Activated CD4-positive, alpha-beta T cell treated with anti-CD3 and anti-CD28 coated beads for 36 hours (primary cell): ENCODE measurements around the gene ARMCX1. TPM values are rescaled to one million over a fixed set of nuclear protein-coding genes. Genes with fewer than 3 reads are reported as not detected.
"Not testable (repeated sequence)": the region's sequence is repeated elsewhere in the genome, so short reads cannot be mapped to it uniquely, and the experiment has no call there.

Experiments
- ATAC-seq: fragments of 200-7000 bp; cut with Tn5 transposase; one replicate; pipeline ENCODE4 v1.10.0; 2021; ENCODE audit warnings: mild to moderate bottlenecking, moderate library complexity
- CTCF ChIA-PET: fragments of 350-600 bp; sonication (Branson Sonifier 250); formaldehyde crosslinking; loops from one replicate; lab custom pipeline; 2021; ENCODE audit warnings: antibody characterized with exemption; lab: Charles Lee
- POLR2A ChIA-PET: fragments of 350-600 bp; sonication (Branson Sonifier 250); formaldehyde crosslinking; loops from one replicate; lab custom pipeline; 2021; ENCODE audit warnings: antibody characterized with exemption, inconsistent platforms; lab: Charles Lee
- DNase-seq: peaks from one replicate; pipeline ENCODE4 v3.0.0-alpha.2; 2020
- H3K27ac Mint-ChIP-seq: one replicate; pipeline ENCODE4 v1.8.0; 2021; ENCODE audit warnings: mixed read lengths
- H3K27me3 Mint-ChIP-seq: one replicate; pipeline ENCODE4 v1.8.0; 2021; ENCODE audit warnings: mixed read lengths
- H3K36me3 Mint-ChIP-seq: one replicate; pipeline ENCODE4 v1.8.0; 2021; ENCODE audit warnings: low read depth, mixed read lengths
- H3K4me1 Mint-ChIP-seq: one replicate; pipeline ENCODE4 v1.8.0; 2021; ENCODE audit warnings: mixed read lengths
- H3K4me3 Mint-ChIP-seq: one replicate; pipeline ENCODE4 v1.8.0; 2021; ENCODE audit warnings: mild to moderate bottlenecking, moderate library complexity, mixed read lengths
- H3K9me3 Mint-ChIP-seq: one replicate; pipeline ENCODE4 v1.8.0; 2021; ENCODE audit warnings: low read depth, mixed read lengths
- intact Hi-C, 2 experiments: fragments of 100-400 bp; cut with DNase I in 1 of 2; cut with micrococcal nuclease in 1 of 2; formaldehyde crosslinking; loops; one replicate each; pipeline versions ENCODE4 v1.14.2 to v1.15.1; 2022 to 2024; cut with DNase I, micrococcal nuclease
- total RNA-seq, 2 experiments: library from RNA; stranded (reverse); gene quantifications; one replicate each; pipeline ENCODE4 v1.2.3, GENCODE V29; 2021

The ARMCX1 gene
- 1 to 10 TPM; 1.9 to 2.6 TPM for total RNA-seq

DNA sequence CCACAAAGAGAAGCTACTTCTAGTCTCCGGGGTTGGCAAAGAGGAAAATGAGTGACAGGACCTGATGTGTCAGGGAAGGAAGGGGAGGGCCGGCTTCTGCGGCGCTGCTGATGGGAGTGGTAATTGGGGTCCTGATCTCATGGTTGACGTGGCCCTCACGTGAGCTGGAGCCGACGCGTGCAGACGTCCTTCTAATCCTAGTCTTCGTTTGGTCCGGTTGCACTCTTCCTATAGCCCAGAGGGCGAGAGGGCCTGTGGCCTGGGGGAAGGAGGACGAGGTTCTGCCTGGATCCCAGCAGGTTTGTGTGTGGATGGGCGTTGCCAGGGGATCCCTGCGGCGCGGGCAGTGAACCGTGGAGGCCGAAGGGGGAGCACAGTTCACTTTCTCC lies at the start of gene ARMCX1:
Gene ARMCX1, plus strand, starts transcription at position 186 of the 389 bp plus-strand sequence. CDS start 2,384 bp downstream, outside the sequence.
- Mint-ChIP-seq H3K36me3 (no peaks in the 10 kb centered on the region), H3K4me3 (peak within 1 kb of the TSS; percentile 70), H3K4me1 (peaks cover 8% of the 10 kb centered on the region), H3K9me3 (no peaks in the 10 kb centered on the region), H3K27me3 (peaks cover 9% of the 10 kb centered on the region), H3K27ac (no peak within 1 kb of the TSS)
- ChIA-PET CTCF (no interaction called here), POLR2A (no interaction called here)
- intact Hi-C loops: loop anchor here in 1 of 2 experiments (10.0 kb wide), 1 partner anchor 136 kb away; no protein-coding TSS in a partner anchor
- peak; percentile 81 for ATAC-seq
- peak; percentile 56 for DNase-seq

DNA sequence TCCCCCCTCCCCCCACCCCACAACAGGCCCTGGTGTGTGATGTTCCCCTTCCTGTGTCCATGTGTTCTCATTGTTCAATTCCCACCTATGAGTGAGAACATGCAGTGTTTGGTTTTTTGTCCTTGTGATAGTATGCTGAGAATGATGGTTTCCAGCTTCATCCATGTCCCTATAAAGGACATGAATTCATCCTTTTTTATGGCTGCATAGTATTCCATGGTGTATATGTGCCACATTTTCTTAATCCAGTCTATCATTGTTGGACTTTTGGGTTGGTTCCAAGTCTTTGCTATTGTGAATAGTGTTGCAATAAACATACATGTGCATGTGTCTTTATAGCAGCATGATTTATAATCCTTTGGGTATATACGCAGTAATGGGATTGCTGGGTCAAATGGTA lies 47.4 kb upstream of the ARMCX1 start:
- DNase-seq, H3K4me3 Mint-ChIP-seq, H3K4me1 Mint-ChIP-seq, ATAC-seq, H3K27ac Mint-ChIP-seq, H3K36me3 Mint-ChIP-seq, H3K27me3 Mint-ChIP-seq, POLR2A ChIA-PET, intact Hi-C loops, CTCF ChIA-PET, H3K9me3 Mint-ChIP-seq: not testable (repeated sequence)

DNA sequence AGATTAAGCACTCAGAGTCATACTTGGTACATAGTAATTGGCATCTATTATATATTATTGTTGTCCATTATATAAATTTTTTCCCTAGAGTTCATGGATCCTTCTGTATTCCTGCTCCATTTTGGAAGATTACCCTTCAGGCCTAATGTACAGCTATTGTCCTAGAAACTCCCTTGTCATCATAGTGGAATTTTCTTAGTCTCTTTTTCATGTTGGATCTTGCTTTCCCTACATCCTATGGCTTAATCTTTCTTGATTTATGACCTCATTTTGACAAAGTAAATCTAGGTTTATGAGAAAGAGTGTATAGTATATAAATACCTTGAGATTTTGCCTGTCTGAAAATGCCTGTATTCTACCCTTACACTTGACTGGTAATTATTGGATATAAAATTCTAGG lies 43.0 kb upstream of the ARMCX1 start:
- ATAC-seq: no peak
- Mint-ChIP-seq H3K4me3 (no peak overlapping the region), H3K27ac (no peak overlapping the region), H3K36me3 (peaks cover 1% of the 10 kb centered on the region), H3K4me1 (no peaks in the 10 kb centered on the region), H3K27me3 (no peaks in the 10 kb centered on the region), H3K9me3 (no peaks in the 10 kb centered on the region)
- ChIA-PET POLR2A (no interaction called here), CTCF (no interaction called here)
- intact Hi-C loops: no loop called here
- DNase-seq: no peak

DNA sequence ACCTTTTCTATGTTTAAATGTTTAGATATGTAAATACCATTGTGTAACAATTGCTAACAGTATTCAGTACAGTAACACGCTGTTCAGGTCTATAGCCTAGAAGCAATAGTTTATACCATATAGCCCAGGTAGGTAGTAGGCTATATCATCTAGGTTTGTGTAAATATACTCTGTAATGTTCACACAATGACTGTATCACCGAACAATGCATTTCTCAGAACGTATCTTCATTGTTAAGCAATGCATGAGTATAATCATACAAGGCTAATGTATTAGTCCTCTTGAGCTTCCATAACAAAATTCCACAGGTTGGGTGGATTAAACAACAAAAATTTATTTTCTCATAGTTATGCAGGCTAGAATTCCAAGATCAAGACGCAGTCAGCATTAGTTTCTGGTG lies 42.4 kb upstream of the ARMCX1 start:
- ChIA-PET POLR2A (no interaction called here), CTCF (no interaction called here)
- H3K36me3 Mint-ChIP-seq: peaks cover 1% of the 10 kb centered on the region
- H3K4me1 Mint-ChIP-seq: no peaks in the 10 kb centered on the region
- no peak for DNase-seq
- no peaks in the 10 kb centered on the region for H3K27me3 Mint-ChIP-seq
- ATAC-seq: no peak
- no peak overlapping the region for H3K4me3 Mint-ChIP-seq
- H3K9me3 Mint-ChIP-seq: no peaks in the 10 kb centered on the region
- intact Hi-C loops: no loop called here
- no peak overlapping the region for H3K27ac Mint-ChIP-seq

DNA sequence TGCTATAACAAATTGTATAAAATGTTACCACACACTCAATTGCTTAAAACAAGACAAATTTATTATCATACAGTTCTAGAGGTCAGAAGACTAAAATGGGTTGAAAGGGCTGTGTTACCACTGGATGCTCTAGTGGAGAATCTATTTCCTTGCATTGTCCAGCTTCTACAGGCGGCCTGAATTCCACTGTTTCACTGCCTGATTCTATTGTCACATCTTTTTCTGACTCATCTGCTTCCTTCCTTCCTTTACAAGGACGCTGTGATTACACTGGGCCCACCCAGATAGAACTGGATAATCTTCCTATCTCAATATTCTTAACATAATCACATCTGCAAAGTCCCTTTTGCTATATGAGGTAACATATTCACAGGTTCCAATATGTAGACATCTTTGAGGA lies 19.4 kb upstream of the ARMCX1 start:
- no peak overlapping the region for H3K4me3 Mint-ChIP-seq
- DNase-seq (no peak), ATAC-seq (no peak)
- H3K27ac Mint-ChIP-seq: no peak overlapping the region
- peaks cover 3% of the 10 kb centered on the region for H3K9me3 Mint-ChIP-seq
- ChIA-PET POLR2A (no interaction called here), CTCF (no interaction called here)
- no peaks in the 10 kb centered on the region for H3K4me1 Mint-ChIP-seq
- intact Hi-C loops: no loop called here
- no peaks in the 10 kb centered on the region for H3K27me3 Mint-ChIP-seq
- H3K36me3 Mint-ChIP-seq: no peaks in the 10 kb centered on the region

DNA sequence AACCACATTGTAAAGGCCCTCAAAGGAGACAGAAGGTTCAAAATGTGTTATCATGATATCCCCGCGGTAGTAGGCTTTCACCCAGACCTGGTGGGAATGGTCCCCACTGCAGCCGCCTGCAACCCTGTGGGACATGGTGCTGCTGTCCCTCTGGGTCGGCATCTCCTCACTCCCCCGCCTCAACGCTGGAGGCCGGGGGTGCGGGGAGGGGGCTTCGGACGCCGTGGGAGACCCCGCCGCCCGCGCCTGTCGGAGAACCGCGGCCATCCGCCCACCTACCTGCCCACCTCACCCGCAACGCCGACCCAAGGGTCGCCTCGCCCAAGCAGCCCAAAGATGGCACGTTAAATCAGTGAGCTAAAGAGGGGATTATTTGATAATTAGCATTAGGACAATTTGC lies 11.2 kb upstream of the ARMCX1 start:
- ATAC-seq: no peak
- no peak overlapping the region for H3K27ac Mint-ChIP-seq
- no peaks in the 10 kb centered on the region for H3K4me1 Mint-ChIP-seq
- H3K27me3 Mint-ChIP-seq: no peaks in the 10 kb centered on the region
- ChIA-PET POLR2A (no interaction called here), CTCF (no interaction called here)
- H3K4me3 Mint-ChIP-seq: no peak overlapping the region
- no peaks in the 10 kb centered on the region for H3K36me3 Mint-ChIP-seq
- no peak for DNase-seq
- intact Hi-C loops: no loop called here
- no peaks in the 10 kb centered on the region for H3K9me3 Mint-ChIP-seq

DNA sequence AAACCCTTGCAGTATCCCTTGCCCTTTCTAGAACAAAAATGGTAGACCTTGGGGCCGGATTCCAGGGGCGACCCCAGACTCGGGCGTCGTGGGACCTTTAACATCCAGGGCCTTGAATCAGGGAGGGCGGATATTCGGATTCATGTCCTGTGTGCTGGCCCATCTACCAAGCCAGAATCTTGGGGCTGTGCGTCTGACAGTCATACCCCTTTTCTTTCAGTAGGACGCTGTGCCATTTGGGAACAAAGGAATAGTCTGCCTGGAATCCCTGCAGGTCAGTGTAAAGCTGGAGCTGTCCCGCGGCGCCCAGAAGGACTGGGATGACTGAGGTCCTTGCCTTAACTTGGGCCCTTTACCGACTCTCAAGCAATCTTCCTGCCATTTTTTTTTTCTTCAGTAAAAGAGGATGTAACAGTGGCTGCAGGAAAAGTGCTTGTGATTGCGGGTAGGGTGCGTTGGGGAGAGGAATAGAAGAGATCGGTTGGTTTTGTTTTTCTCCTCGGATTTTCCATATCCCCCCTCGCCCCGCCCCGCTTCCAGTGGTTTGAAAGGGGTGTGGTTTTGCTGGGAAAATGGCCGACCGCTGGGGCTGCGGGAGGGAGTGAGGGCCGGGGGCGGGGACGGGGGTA lies 518 bp downstream of the ARMCX1 start:
- H3K27ac Mint-ChIP-seq: no peak overlapping the region
- no peaks in the 10 kb centered on the region for H3K36me3 Mint-ChIP-seq
- no peaks in the 10 kb centered on the region for H3K9me3 Mint-ChIP-seq
- intact Hi-C loops: loop anchor here in 1 of 2 experiments (10.0 kb wide), 1 partner anchor 136 kb away; no protein-coding TSS in a partner anchor
- peaks cover 9% of the 10 kb centered on the region for H3K27me3 Mint-ChIP-seq
- ATAC-seq (no peak), DNase-seq (peak; percentile 7)
- H3K4me3 Mint-ChIP-seq: peak overlapping the region; percentile 70
- H3K4me1 Mint-ChIP-seq: peaks cover 8% of the 10 kb centered on the region
- ChIA-PET CTCF (no interaction called here), POLR2A (no interaction called here)

DNA sequence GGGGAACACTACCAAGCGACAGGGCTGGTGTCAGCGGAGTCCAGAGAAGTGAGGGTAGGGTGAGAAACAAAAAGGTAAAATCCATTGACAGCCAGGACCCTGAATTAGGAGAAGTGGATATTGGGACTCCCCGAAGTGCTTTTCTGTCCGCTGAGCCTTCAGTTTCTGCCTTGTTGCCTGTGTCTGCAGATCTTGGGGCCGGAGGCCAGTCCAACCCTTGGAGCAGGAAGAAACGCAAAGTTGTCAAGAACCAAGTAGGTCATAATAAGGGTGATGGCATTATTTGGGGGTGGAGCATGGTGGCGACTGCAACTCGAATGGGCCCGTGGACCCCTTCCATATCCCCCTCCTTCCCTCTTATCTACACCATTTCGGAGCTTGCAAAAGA lies 1.0 kb downstream of the ARMCX1 start:
- no peak overlapping the region for H3K27ac Mint-ChIP-seq
- ATAC-seq (no peak), DNase-seq (no peak)
- H3K4me3 Mint-ChIP-seq: no peak overlapping the region
- H3K4me1 Mint-ChIP-seq: peaks cover 8% of the 10 kb centered on the region
- H3K27me3 Mint-ChIP-seq: peaks cover 9% of the 10 kb centered on the region
- intact Hi-C loops: loop anchor here in 1 of 2 experiments (10.0 kb wide), 1 partner anchor 137 kb away; no protein-coding TSS in a partner anchor
- POLR2A ChIA-PET: no interaction called here
- CTCF ChIA-PET: no interaction called here
- no peaks in the 10 kb centered on the region for H3K9me3 Mint-ChIP-seq
- no peaks in the 10 kb centered on the region for H3K36me3 Mint-ChIP-seq

DNA sequence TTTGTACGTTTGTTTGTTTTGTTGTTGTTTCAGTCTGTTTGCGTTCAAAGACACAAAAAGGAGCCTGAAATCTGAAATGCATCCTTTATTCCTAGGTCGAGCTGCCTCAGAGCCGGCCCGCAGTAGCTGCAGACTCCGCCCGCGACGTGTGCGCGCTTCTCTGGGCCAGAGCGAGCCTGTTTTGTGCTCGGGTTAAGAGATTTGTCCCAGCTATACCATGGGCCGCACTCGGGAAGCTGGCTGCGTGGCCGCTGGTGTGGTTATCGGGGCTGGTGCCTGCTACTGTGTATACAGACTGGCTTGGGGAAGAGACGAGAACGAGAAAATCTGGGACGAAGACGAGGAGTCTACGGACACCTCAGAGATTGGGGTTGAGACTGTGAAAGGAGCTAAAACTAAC lies 2.4 kb downstream of the ARMCX1 start:
- ChIA-PET CTCF (no interaction called here), POLR2A (no interaction called here)
- Mint-ChIP-seq H3K4me3 (no peak overlapping the region), H3K4me1 (peaks cover 8% of the 10 kb centered on the region), H3K27ac (no peak overlapping the region), H3K36me3 (no peaks in the 10 kb centered on the region), H3K27me3 (peaks cover 9% of the 10 kb centered on the region), H3K9me3 (no peaks in the 10 kb centered on the region)
- no peak for ATAC-seq
- intact Hi-C loops: loop anchor here in 1 of 2 experiments (10.0 kb wide), 1 partner anchor 138 kb away; no protein-coding TSS in a partner anchor
- no peak for DNase-seq

DNA sequence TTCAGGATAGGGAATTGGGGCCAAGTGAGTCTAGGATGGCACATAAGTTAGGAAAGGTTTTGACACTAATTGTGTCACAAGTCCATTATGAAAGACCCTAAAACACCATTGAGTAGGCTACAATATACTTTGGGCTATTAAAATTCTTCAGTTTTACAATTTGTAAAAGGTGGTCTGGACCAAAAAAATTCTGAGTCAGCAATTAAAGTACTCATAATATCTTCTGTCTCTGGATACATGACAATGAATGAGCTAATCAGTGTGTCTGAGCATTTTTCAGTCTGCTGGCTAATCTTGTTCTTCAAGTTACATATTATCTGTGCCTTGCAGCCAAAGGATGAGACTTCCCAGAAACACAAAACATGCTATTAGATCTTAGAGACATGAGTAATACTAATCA lies 14.3 kb downstream of the ARMCX1 start:
- CTCF ChIA-PET: no interaction called here
- no peak for ATAC-seq
- POLR2A ChIA-PET: no interaction called here
- Mint-ChIP-seq H3K4me3 (no peak overlapping the region), H3K9me3 (no peaks in the 10 kb centered on the region), H3K4me1 (no peaks in the 10 kb centered on the region), H3K27ac (no peak overlapping the region), H3K36me3 (no peaks in the 10 kb centered on the region), H3K27me3 (no peaks in the 10 kb centered on the region)
- DNase-seq: no peak
- intact Hi-C loops: no loop called here

DNA sequence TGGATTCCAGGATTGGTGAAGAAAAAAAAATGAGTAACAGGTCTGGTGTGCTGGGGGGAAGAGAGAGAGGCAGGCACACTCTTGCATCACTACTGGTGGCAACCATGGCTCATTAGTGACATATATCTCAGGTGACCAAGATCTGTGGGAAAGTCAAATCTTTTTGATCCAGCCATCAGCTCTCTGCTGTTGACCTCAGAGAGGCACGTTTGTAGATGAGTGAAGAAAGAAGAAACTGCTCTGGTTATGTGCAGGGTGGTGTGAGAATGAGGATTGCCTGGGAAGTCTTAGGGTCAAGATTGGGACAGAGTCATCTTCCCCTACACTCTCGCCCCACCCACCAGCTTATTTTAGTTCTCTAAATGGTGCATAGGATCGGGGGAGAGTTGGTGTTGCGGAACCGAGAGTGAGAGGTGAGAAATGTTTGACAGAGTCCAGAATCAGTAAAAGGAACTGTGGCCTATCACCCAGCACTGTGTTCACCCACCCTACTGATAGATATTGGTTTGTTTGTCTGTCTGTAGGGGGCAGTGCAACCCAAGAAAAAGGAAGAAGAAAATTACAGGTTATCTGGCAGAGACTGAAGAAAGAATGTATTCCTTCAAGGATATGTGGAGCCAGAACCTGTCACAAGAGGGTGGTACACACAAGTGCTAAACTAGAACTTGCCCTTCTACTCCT lies 45.5 kb downstream of the ARMCX1 start:
- Mint-ChIP-seq H3K4me1 (no peaks in the 10 kb centered on the region), H3K9me3 (no peaks in the 10 kb centered on the region), H3K4me3 (no peak overlapping the region), H3K36me3 (no peaks in the 10 kb centered on the region), H3K27me3 (peaks cover 11% of the 10 kb centered on the region), H3K27ac (no peak overlapping the region)
- intact Hi-C loops: loop anchor here (5.0 kb wide), 5 partner anchors 161 to 491 kb away; no protein-coding TSS in a partner anchor
- ATAC-seq (peak; percentile 76), DNase-seq (peak; percentile 26)
- ChIA-PET POLR2A (no interaction called here), CTCF (interaction anchor here (0.7 to 1.0 kb wide), 2 partner anchors 20 to 223 kb away, joined by 3 to 4 read pairs; no protein-coding TSS in a partner anchor)

DNA sequence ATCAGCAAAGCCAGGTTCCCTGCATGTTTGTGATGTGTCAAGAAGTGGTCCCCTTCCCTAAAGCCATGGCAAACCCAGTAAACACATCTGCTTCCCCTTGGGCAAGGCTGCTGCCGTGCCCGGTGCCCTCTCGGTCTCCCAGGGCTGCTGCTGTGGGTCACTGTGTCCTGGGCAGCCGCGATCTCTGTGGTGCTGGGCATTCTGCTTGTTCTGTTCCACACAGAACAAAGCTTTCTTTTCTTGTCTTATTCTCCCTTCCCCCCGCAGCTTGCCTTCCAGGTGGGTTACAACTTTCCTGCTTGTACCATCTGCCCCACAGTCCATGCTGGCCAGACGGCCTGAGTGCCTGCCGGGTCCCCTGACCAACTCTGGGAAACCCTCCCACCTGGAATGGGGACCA lies 49.2 kb downstream of the ARMCX1 start:
- POLR2A ChIA-PET: not testable (repeated sequence)

More for the DNA sequence above, 49.2 kb downstream of the ARMCX1 start:
- H3K4me1 Mint-ChIP-seq, H3K4me3 Mint-ChIP-seq, H3K36me3 Mint-ChIP-seq, H3K27me3 Mint-ChIP-seq, H3K27ac Mint-ChIP-seq, H3K9me3 Mint-ChIP-seq, CTCF ChIA-PET, DNase-seq, ATAC-seq: not testable (repeated sequence)
- intact Hi-C loops: loop anchor here (5.0 kb wide), 5 partner anchors 158 to 488 kb away; no protein-coding TSS in a partner anchor
